Activated T-cell treated with anti-CD3 and anti-CD28 coated beads, Interleukin-2, amount 50 U/mL, for 48 hours (primary cell): ENCODE measurements around the gene SPACA7.

ENCODE experiments used
- DNase-seq, 2 experiments: peaks; one replicate each; pipeline ENCODE4 v3.0.0-alpha.2; 2020

Gene SPACA7

DNA sequence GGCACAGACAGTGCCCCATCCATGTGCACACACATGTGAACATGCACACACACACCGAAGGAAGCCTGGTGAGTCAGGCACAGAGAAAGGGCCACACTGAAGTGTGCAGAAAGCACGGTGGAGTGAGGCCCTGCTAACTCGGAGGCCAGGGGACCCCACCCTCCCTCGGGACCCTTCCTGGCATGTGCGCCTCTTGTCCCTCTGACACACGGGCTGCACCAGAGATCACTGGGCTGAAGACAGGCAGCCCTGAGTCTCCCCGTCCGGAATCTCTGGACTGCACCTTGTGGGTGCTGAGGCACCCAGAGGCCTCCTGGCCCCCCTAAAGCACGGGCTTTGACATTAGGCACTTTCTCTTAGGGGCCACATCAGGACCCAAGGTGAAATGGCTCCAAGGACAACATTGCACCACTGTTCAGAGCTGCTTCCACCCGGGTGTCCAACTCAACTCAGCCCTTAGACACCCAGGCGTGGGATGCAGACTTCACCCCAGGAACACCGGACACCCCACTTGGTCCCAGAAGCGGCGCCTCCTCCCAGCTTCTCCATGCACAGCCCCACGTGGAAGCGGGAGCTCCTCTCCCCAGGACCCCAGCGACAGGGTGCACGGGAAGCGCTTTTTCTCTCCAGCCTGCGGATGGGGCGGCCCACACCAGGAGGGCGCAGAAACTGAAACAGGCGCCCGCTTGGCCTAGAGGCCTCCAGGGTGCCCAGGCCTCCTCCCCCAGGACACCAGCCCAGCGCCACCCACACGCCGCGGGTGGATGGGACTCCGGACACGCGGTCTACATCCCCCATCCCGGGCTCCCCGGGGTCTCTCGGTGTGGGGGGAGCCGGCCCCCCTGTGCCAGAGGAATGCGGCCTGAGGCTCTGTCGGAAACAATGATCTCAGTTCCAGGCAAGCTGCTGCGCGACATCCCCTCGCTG lies 90.2 kb downstream of the SPACA7 start:
- no peak for DNase-seq

DNA sequence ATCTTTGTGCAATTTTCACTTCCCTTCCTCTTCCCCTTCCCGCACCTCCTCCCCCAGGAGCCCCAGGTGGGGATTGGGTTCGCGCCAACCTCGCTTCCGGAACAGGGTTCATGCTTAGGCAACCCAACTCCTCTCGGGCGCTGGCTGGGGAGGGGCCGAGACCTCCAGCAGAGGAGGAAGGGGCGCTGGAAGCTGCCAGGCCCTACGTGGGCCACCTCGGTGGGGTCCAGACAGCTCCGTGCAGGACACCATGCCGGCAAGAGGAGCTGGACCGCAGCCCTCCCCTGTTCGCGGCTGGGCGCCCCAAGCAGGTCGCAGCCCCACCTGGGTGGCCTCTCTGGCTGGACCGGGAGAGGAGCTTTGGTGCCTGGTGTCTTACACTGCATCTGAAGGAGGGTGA lies 91.1 kb downstream of the SPACA7 start:
- DNase-seq, result no peak

DNA sequence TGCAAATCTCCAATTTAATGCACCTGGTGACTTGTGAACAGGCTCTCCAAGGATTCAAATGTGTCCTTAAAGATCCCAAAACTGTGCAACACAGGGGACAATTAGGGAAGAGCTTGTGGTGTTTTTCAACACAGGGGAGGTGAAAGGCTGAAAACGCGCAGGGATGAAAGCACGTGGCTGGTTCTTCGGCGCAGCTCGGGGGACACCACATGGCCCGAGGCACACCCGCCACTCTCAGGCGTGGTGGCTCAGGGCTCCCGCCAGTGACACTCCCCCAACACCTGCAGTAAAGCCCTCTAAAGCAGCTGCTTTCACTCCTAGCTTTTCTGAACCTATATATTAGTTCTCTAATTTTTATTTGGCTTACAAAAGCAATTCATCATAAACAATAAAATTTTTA lies 91.9 kb downstream of the SPACA7 start:
- no peak for DNase-seq

DNA sequence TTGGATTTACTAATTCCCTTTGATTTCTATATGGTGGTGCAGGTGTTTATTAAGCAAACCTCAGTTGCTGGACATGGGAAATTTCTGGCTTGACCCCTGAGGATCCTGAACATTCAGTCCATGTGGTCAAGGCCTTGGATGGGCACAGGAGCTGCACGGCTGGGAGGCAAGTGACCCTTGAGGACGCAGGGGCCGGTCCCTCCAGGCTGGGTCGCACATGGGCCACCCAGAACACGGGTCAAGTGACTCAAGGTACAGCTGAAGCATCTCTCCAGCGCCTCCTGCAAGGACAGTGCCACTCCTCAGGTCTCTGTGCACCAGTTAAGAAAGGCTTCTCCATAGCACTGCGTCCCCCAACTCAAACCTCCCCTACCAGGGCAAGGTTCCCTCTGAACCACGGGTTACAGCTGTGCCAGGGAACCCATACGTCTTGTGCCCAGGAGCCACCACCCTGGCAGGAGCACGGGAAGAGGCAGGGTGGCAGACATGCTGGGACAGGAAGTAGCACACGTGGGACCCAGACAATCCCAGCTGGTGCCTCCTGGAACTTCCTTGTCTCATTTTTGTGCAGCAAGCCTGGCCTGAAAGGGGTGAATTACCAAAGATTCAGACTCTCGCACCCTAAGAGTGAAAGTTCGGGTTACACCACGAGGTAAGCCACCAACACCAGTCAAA lies 93.1 kb downstream of the SPACA7 start:
- no peak for DNase-seq

DNA sequence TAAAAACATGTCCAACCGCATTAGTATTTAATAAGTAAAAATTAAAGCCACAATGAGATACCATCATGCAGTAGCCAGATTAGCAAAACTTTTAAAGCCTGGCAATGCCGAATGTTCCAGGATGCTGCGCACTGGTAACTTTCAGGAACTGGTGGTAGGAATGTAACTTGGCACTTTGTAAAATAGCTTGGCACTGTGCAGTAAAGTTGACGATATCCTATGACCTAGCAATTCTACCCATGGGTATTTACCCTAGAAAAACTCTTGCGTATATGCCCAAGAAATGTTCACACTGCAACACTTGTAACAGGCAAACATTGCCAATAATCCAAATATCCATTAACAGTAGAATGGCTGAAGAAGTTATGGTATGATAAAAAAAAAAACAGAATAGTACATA lies 97.7 kb downstream of the SPACA7 start:
- no peak for DNase-seq

DNA sequence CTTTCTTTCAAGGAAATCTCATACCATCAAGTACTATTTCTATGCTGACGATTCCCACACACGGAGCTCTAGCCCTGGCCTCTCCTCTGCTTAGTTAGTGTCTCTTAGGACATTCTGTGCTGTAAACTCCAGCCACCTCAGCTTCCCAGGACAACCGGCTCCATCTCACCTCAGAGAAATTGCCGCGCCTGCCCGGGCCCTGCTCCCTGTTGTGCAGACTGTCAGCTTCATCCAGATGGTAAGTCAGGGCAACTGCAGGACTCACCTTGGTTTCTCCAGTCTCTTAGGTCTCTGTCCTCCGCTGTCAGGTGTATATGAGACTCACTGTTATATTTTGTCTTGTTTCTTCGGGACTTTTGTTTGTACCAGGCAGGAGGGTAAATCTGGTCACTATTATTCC lies 98.7 kb downstream of the SPACA7 start:
- no peak for DNase-seq

DNA sequence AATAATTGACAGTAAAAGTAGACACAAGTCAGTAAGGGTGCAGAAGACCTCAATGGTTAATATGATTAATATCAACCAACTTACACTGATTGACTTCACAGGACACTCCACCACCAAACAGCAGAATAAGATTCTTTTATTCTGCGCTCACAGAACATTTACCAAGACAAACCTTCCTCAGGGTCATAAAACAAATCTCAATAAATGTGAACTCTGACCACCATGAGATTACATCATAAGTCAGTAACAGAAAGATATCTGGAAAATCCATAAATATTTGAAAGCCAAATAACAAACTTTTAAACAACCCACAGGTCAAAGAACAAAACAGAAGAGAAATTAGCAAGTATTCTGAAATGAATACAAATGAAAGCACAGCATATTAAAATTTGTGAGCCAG lies 99.7 kb downstream of the SPACA7 start:
- no peak for DNase-seq

DNA sequence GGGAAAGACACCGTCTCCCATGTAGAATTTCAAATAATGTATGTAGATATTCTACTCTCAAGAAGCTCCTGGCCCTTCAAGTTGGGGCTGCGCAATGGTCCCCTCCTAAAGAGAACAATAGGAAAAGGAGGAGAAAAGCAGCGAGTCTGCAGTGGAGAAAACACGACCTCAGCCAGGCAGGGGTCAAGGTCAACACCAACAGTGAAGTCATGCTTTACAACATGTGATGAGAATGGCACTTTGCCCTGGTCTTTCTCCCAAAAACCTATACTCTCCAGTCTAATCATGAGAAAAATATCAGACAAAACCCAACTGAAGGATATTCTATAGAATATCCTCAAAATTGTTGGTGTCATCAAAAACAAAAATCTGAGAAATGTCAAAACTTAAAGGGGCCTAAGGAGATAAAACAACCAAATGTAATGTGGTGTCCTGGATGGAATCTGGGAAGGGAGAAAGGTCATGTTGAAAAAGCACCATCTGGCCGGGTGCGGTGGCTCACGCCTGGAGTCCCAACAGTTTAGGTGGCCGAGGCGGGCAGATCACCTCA lies 101.0 kb downstream of the SPACA7 start:
- no peak for DNase-seq

DNA sequence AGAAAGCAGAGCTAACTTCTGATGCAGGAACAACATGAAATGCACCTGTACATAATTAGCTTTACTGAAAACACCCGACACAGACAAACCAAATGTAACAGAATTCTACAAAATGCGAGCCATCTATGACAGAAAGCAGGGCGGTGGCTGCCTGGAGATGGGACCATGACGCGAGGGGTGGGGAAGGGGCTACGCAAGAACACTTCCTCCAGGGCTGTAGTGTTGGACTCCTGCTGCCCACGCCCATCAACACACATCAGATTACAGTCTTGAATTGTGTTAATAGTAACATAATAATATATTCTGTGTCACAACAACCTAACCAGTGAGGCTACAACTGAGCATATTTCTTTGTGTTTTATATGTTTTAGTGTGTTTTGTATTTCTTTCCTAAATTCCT lies 103.2 kb downstream of the SPACA7 start:
- DNase-seq, result no peak

DNA sequence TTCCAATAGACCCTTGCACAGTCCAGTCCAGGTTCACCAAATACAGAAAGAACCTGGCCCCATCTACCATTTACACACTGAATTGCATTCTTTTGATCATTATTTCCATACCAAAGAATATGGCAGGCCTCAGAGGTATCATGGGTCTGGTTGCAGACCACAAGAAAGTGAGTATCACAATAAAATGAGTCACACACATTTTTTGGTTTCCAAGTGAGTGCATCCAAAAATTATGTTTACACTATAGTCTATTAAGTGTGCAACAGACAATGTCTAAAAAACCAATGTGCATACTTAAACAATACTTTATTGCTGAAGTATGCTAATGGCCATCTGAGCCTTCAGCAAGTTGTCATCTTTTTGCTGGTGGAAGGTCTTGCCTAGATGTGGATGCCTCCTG lies 105.3 kb downstream of the SPACA7 start:
- DNase-seq, result no peak

DNA sequence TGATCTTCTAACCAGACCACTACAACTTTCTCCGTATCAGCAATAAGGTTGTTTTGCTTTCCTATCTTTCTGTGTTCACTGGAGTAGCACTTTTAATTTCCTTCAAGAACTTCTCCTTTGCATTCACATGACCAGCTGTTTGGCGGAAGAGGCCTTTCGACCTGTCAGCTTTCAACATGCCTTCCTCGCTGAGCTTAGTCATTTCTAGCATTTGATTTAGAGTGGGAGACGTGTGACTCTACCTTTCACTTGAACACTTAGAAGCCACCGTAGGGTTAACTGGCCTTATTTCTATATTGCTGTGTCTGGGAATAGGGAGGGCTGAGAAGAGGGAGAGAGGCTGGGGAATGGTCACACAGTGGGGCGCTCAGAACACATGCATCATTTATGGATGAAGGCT lies 107.1 kb downstream of the SPACA7 start:
- no peak for DNase-seq
